Kidney (tissue), 14 donors: ENCODE data around the gene RETREG1. TPM values are rescaled to one million over a fixed set of nuclear protein-coding genes. Genes with fewer than 3 reads are reported as not detected.

Experiments
- DNase-seq, 5 donors: peaks; one replicate each; pipeline ENCODE4 v3.0.0-alpha.2; 2013 to 2020
- FAIRE-seq: peaks from 2 replicates; lab custom pipeline; 2012; peaks lifted over from hg19 to GRCh38; lab: Jason Lieb, UNC
- H3K27ac ChIP-seq, 2 donors: one replicate each; pipeline ENCODE4 v1.7.0; 2013; ENCODE audit warnings: low read depth in 2 of 2, low read length in 2 of 2, inconsistent platforms in 1 of 2
- H3K27me3 ChIP-seq: one replicate; pipeline ENCODE4 v1.7.1; 2013; ENCODE audit warnings: low read length, inconsistent platforms; ENCODE audit not compliant: control insufficient read depth, insufficient read depth
- H3K36me3 ChIP-seq, 3 donors: one replicate each; pipeline versions ENCODE4 v1.7.0 to v1.7.1; 2013; ENCODE audit warnings: low read length in 3 of 3, control low read depth in 1 of 3, inconsistent platforms in 1 of 3; ENCODE audit not compliant: insufficient read depth in 3 of 3, control insufficient read depth in 2 of 3
- H3K4me1 ChIP-seq, 3 donors: one replicate each; pipeline versions ENCODE4 v1.7.0 to v1.7.1; 2013; ENCODE audit warnings: low read length in 3 of 3, inconsistent platforms in 1 of 3, low read depth in 1 of 3; ENCODE audit not compliant: control insufficient read depth in 2 of 3, insufficient read depth in 2 of 3
- H3K4me3 ChIP-seq, 3 donors: one replicate each; pipeline versions ENCODE4 v1.7.0 to v1.8.1; 2013; ENCODE audit warnings: low read length in 3 of 3, control low read depth in 1 of 3, inconsistent platforms in 1 of 3
- H3K9ac ChIP-seq, 3 donors: one replicate each; pipeline versions ENCODE4 v1.7.0 to v1.7.1; 2013; ENCODE audit warnings: low read length in 3 of 3, control low read depth in 1 of 3, inconsistent platforms in 1 of 3
- H3K9me3 ChIP-seq, 3 donors: one replicate each; pipeline versions ENCODE4 v1.7.0 to v1.7.1; 2013; ENCODE audit warnings: low read length in 3 of 3, control low read depth in 1 of 3, inconsistent platforms in 1 of 3; ENCODE audit not compliant: control insufficient read depth in 2 of 3, insufficient read depth in 1 of 3
- CTCF ChIP-seq: IDR thresholded peaks from 3 replicates; pipeline ENCODE4 v1.5.1; 2012; ENCODE audit warnings: mild to moderate bottlenecking, moderate library complexity, borderline replicate concordance; ENCODE audit not compliant: insufficient read depth; ENCODE audit errors: extremely low read depth
- intact Hi-C: fragments of 100-400 bp; cut with DNase I; formaldehyde crosslinking; loops from one replicate; pipeline ENCODE4 v1.11.1; 2022
- polyA plus RNA-seq: library from polyadenylated mRNA; stranded (reverse); fragments of 350-450 nt; fragmentation: Illumina TruSeq; extraction: RNeasy Lipid Tissue Mini Kit (QIAGEN cat#74804); gene quantifications from one replicate; pipeline ENCODE4 v1.2.3, GENCODE V29; 2014; ENCODE audit warnings: low read depth, low replicate concordance; ENCODE audit not compliant: insufficient read depth
- total RNA-seq: library from RNA; stranded (reverse); fragmentation: NEBNext Ultra II Directional; extraction: Animal tissue kit (Norgen Biotek cat#: 25700); gene quantifications from one replicate; pipeline ENCODE4 v1.2.1, GENCODE V29; 2021
- donor health status: control.
- donor health status: control.
- donor health status: control.
- donor health status: control.
- donor health status: control.
- donor health status: DM: yes; HTN: yes; CAD: no.
- donor health status: Normal renal cell carcinoma (clear cell type).

Gene RETREG1
- total and polyA plus RNA-seq, 2 donors from 2014 or later, result 53.6 to 104 TPM

- intact Hi-C loops, result no loop called here
- H3K9me3 ChIP-seq, result no peaks in the 10 kb centered on the region
- DNase-seq (no peak), FAIRE-seq (no peak)
- H3K27me3 ChIP-seq, result no peaks in the 10 kb centered on the region
- peak overlapping the region; percentile 83 to 86 for H3K27ac ChIP-seq
- peaks cover 0 to 19% (median 8%) of the 10 kb centered on the region in 3 donors for H3K4me1 ChIP-seq
- no peak for TF ChIP-seq CTCF
- H3K9ac ChIP-seq, result peak overlapping the region in 1 of 3 donors; percentile 56
- H3K36me3 ChIP-seq, result no peaks in the 10 kb centered on the region
- H3K4me3 ChIP-seq, result peak overlapping the region in 2 of 3 donors; percentile 13 to 18
Observed at GRCh38 chr5:16521521-16522483, 95.0 kb downstream of the RETREG1 start.

GRCh38 chr5:16520841-16521240 is 96.0 kb downstream of the RETREG1 start:
- Histone ChIP-seq H3K27ac (peak overlapping the region; percentile 83 to 86), H3K4me3 (peak overlapping the region in 1 of 3 donors; percentile 27), H3K9ac (peak overlapping the region in 1 of 3 donors; percentile 56), H3K27me3 (no peaks in the 10 kb centered on the region), H3K9me3 (no peaks in the 10 kb centered on the region), H3K4me1 (peaks cover 0 to 19% (median 8%) of the 10 kb centered on the region in 3 donors), H3K36me3 (no peaks in the 10 kb centered on the region)
- FAIRE-seq, result no peak
- DNase-seq, result no peak
- TF ChIP-seq CTCF, result no peak
- intact Hi-C loops, result no loop called here

- Histone ChIP-seq H3K27me3 (no peaks in the 10 kb centered on the region), H3K9ac (no peak overlapping the region), H3K4me1 (peaks cover 0 to 19% (median 8%) of the 10 kb centered on the region in 3 donors), H3K27ac (no peak overlapping the region), H3K36me3 (no peaks in the 10 kb centered on the region), H3K9me3 (no peaks in the 10 kb centered on the region), H3K4me3 (no peak overlapping the region)
- no peak for TF ChIP-seq CTCF
- intact Hi-C loops, result no loop called here
- DNase-seq (no peak), FAIRE-seq (no peak)
Observed at GRCh38 chr5:16519435-16519834, 97.4 kb downstream of the RETREG1 start.
